AG20443 (cell line): ENCODE data around the gene PTGES3.
A peak's percentile ranks its signal among the peaks of the same experiment; 100 is the strongest.
"Not testable (repeated sequence)": the region's sequence is repeated elsewhere in the genome, so short reads cannot be mapped to it uniquely, and the experiment has no call there.

Source experiments
- DNase-seq: peaks from one replicate; pipeline ENCODE4 v3.0.0; 2012; ENCODE audit warnings: low spot score, mixed read lengths

Gene PTGES3

DNA sequence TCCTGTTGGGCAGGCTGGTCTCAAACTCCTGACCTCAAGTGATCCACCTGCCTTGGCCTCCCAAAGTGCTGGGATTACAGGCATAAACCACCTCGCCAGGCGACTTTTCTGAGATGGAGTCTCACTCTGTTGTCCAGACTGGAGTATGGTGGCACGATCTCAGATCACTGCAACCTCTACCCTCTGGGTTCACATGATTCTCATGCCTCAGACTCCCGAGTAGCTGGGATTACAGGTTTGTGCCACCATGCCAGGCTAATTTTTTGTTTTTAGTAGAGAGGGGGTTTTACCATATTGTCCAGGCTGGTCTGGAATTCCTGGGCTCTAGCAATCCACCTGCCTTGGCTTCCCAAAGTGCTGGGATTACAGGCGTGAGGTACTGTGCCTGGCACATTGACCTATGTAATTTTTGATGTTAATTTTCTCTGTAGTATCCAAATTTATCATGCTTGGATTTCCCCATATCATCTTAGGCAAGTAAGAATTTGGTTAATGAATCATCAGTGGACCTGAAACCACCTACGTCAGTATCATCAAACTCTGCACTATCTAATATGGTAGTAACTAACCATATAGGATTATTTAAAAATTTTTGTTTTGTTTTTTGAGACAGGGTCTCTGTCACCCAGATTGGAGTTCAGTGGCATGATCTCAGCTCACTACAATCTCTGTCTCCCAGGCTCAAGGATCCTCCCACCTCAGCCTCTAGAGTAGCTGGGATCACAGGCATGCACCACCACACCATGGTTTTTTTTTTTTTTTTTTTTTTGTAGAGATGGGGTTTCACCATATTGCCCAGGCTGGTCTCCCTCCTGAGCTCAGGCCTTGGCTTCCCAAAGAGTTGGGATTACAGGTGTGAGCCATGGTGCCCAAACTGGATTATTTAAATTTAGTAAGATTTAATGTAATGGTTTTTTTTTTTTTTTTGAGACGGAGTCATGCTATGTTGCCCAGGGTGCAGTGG, 30.4 kb downstream of the PTGES3 start:
- no peak for DNase-seq

DNA sequence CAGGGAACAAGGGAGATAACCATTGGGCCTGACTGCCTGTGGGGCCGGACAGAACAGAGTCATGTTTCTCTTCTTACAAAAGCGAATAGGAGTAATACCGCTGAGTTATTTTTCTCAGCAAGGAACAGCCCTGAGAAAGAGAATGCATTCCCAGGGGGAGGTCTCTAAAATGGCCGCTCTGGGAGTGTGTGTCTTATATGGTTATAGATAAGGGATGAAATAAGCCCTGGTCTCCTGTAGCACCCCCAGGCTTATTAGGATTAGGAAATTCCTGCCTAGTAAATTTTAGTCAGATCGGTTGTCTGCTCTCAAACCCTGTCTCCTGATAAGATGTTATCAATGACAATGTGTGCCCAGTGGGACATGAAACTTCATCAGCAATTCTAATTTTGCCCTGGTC, 34.3 kb downstream of the PTGES3 start:
- DNase-seq: not testable (repeated sequence)

GRCh38 chr12:56648023-56648422, 40.1 kb downstream of the PTGES3 start:
- DNase-seq: not testable (repeated sequence)

DNA sequence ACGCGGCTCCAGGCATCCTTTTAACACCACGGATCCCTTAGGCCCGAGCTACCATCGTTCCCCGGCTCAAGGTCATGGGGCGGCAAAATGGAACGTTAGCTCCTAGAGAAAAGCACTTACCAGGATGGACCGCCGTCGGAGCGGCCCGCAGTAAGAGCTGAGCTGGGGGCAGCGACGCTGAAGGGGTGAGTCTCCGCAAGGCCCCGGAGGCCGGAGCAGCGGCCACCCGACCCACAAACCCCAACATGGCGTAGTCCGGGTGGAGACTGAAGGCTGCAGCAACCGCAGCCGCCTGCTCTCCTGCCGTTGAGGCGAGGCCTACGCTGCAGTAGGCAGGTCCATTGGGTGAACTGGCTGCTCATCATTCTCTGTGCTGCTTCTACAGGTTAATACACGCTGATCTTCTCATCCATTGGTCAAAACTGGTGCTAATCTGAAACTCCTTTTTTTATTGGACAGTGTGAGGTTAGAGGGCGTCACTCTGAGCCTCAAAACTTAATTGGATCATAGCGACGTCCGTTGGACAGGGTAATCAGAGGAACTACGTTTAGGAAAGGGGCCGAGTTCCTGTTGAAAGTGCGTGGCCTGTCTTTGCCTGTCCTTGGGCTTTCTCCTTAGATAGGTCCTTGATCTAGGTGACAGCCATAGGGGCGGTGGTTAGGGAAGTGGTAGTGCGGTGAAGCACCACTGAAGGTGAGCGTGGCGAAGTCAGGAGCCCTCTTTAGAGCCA, 42.2 kb downstream of the PTGES3 start, which contains the start of gene ATP5F1B:
ATP5F1B (minus strand) TSS at position 268 of the 730 bp plus-strand sequence; CDS start at position 247, 21 bp downstream.
- peak; percentile 96 for DNase-seq

DNA sequence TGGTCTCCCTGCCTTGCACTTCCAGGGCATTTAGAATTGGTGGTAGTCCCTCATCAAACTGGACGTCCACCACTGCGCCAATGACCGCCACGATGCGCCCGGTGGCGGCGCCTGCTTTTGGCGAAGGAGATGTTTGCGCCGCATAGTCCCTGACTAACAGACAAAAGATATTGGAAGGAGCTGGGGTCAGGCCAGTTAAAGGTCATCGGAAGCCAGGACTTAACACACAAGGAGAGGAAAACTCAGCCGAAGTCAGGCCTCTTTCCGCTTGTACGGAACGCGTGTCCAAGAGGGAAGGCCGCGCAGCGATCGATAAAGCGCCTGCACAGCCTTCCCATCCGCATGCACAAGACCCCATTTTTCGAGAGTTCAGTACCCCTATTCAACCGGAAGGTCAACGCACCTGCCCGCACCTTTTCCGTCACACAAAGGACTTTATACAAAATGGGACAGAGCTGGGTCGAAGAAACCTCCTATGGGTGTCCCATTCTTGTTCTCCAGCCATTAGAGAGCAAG, 42.8 kb downstream of the PTGES3 start:
- DNase-seq: peak; percentile 21

GRCh38 chr12:56644654-56645053, 43.4 kb downstream of the PTGES3 start:
- DNase-seq: no peak

- DNase-seq: no peak
Observed at GRCh38 chr12:56641219-56641618, 46.9 kb downstream of the PTGES3 start.

- no peak for DNase-seq
Observed at GRCh38 chr12:56637621-56638020, 50.5 kb downstream of the PTGES3 start.

- peak; percentile 96 for DNase-seq
Observed at GRCh38 chr12:56636675-56637540, 51.2 kb downstream of the PTGES3 start.

GRCh38 chr12:56635806-56636674, 52.0 kb downstream of the PTGES3 start:
- peak; percentile 89 for DNase-seq

DNA sequence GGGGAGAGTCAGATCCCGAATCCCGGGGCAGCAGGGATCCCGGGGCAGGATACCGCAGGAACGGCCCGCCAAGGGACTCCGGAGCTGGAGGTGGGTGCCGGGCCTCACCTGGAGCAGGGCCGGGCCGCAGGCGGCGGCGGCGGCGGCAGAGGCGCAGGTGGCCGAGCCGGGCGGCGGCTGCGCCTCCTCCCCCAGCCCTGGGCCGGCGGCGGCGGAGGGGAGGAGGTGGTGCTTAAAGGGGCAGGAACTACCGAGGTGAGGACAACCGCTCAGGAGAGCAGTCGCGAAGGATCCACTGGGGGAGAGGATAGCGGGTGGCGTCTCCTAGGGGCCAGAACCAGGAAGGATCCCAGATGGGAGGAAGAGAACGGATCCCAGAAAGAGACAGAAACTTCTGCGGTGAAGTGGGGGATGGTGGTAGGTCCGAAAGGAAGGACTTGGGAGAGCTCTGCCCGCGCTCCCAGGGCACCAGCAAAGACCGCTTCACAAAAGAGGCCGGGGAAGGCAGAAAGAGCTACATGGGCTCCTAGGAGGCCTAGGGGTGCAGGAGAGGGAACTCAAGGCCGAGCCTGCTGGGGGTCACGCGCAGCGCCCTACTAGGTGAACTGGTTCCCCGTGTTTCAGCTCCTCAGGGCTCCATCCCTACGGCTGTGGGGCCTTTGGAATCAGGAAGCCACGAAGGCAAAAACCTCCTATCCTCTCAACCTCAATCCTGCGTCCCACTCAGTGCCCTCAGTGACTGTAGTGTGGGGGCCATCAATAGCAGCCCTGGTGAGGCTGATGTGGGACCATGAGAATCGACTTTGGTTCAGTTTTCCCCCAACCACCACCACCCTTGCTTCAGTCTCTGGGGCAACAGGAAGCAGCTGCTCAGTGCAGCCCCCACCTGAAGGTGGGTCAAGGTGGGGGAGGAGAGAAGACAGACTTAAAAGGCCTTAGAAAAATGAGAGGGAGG, 53.0 kb downstream of the PTGES3 start:
- peak; percentile 84 for DNase-seq

- no peak for DNase-seq
Observed at GRCh38 chr12:56634242-56634836, 53.7 kb downstream of the PTGES3 start.

GRCh38 chr12:56633468-56634241, 54.4 kb downstream of the PTGES3 start:
- DNase-seq: no peak

GRCh38 chr12:56632701-56633467, 55.2 kb downstream of the PTGES3 start:
- DNase-seq: no peak

GRCh38 chr12:56631790-56632700, 56.0 kb downstream of the PTGES3 start:
- peak; percentile 72 for DNase-seq

DNA sequence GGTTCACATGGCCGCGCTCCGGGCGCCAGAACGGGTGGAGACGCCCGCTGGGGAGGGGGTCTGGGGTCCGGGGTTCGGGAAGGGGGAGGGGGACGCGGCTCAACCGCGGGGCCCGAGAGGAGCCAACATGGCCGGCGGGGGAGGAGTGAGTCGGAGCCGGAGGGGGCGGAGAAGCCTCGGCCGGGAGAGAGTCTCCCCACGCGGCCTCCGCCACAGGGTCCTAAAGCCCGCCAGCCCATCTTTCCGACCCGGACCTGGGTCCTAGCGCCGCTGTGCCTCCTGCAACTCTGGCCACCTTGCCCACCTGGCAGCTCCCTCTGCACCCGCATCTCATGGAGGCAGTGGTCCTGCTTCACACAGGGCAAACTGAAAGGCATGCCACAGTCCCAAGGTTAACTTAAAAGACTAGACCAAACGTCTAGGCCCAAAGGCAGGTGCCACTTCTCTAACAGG, 57.9 kb downstream of the PTGES3 start, which contains the start of gene BAZ2A:
BAZ2A (minus strand) TSS at position 147 of the 453 bp plus-strand sequence. CDS start 12,796 bp downstream, outside the sequence.
- peak; percentile 96 for DNase-seq
